Putamen (tissue), 1 donor: ENCODE data around the gene TTYH1.
A peak's percentile ranks its signal among the peaks of the same experiment; 100 is the strongest.
"Not testable (repeated sequence)": the region's sequence is repeated elsewhere in the genome, so short reads cannot be mapped to it uniquely, and the experiment has no call there.

Experiments used
- DNase-seq: peaks from one replicate; pipeline ENCODE4 v3.0.0-alpha.2; 2016; ENCODE audit warnings: low spot score

Gene TTYH1

GRCh38 chr19:54461210-54461609 lies 45.9 kb downstream of the TTYH1 start:
- DNase-seq = no peak

- no peak for DNase-seq
Measured at GRCh38 chr19:54461613-54462012, 46.3 kb downstream of the TTYH1 start.

DNA sequence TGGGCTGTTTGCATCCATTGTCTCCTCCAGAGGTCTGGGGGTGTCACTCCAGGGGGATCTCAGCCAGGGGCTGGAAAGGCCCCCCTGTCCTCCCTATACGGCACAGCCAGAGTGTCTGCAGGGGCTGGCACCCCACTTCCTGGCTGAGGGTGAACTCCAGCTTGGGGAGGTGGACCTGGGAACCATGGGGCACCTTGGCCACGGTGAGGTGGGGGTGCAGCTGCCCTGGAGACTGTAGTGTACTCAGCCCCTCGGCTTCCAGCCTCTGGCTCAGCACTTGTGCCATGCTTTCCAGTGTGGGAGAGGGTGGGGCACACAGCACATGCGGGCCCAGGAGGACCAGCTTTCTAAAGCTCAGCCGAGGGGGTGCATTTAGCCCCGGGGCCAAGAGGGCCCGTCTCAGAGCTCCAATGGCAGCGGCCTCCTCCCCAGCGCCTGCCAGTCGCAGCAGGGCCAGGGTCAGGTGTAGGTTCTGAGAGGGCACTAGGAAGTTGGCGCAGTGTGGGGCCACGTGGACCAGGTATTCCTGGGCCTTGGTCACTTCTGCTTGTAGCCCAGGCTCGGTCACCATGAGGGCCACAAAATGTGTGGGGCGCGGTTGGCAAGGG lies 46.9 kb downstream of the TTYH1 start:
- no peak for DNase-seq

DNA sequence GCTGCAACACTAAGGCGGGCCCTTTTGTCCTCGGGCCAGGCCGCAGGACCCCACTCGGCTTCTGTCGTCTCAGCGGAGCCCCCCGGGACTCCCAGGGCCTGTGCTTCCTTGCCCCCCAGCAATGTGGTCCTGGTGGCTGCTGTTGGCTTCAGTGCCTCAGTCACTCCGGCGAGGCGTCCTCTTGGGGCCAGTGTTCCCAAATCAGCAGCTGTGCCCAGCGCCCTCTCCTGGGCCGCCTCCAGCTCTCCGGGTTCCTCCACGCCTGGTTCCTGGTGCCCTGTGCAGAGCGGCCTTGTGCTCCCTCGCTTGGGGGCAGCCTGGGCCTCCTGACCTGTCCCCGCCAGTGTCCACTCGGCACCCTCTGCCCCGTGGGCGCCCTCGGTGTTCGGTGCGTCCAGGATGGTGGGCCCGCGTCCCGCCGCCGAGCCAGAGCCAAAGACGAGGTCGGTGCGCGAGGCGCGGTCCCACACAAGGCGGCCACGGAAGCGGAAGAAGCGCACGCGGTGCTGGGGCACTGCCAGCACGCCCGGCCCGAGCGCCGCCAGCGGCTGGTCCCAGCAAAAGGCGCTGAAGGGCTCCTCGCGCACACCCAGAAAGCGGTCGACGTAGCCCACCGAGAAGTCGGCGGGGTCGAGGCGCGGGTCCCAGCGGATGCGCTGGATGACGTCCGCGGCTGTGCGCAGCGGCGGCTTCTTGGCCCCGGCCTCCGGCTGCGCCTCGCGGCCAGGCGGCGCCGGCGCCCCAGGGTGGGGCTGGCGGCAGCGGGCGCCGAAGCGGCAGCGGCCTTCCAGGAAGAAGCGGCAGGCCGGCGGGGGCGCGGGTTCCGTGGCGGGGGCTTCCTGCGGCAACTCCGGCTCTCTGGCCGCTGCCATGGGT lies 47.6 kb downstream of the TTYH1 start:
- no peak for DNase-seq

DNA sequence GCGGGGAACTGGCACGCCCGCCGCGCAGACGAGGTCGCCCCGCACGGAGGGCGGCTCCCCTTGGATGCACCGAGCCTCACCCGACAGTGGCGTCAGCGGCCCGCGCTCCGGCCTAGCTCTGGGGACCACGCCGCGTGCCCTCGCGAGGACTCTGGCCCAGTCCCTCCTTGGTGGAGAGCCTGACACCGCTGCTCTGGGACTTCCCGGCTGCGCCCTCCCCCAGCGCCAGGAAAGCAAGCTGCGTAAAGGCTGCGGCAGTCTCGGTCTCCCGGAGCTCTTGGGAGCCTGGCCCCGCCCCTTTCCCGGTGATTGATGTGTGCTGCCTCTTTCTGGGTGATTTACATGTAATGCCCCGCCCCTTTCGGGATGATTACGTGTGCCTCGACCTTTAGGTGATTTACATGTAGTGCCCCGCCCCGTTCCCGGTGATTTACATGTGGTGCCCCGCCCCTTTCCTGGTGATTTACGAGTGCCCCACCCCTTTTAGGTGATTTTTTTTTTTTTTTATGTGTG lies 48.3 kb downstream of the TTYH1 start, which contains the start of gene LENG9:
Gene LENG9, minus strand, starts transcription at position 248 of the 513 bp plus-strand sequence. CDS start 252 bp downstream, outside the sequence.
- peak; percentile 96 for DNase-seq

- no peak for DNase-seq
Measured at GRCh38 chr19:54464044-54464629, 48.9 kb downstream of the TTYH1 start.

DNA sequence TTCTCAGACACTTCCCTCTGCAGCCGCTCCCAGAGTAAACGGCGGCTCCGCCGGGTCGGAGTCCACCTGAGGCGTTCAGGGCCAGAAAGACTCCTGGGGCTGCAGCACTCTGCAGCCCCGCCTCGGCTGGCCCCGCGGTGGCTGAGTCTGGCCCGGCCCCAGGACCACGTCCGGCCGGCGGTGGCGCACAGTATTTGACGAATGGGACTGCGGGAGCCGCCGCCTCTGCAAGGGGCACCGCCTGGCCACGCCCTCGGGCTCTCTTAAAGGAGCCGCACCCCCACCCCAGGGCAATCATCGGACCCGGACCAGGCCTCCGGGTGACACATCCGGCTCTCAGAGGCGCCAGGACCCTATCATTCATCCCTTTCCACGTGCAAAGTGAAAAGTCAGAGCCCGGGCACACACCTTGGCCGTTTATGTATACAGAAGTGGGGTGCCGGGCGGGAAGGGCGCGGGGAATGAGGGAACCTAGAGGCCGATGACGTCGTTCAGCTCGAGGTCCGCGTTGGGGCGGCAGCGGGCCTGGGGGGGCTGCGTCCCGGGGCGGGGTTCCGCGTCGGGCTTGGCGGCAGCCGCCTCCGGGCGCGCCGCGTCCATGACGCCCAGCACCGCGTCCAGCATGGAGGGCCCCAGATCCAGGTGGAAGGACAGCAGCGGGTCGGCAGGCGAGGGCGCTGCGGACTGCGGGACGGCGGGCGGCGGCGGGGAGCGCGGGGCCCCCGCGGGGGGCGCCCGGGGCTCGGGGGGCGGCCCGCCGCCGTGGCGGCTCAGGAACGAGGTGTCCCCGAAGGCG lies 49.6 kb downstream of the TTYH1 start:
- DNase-seq = peak; percentile 80

- no peak for DNase-seq
Measured at GRCh38 chr19:54465426-54466109, 50.3 kb downstream of the TTYH1 start.

DNA sequence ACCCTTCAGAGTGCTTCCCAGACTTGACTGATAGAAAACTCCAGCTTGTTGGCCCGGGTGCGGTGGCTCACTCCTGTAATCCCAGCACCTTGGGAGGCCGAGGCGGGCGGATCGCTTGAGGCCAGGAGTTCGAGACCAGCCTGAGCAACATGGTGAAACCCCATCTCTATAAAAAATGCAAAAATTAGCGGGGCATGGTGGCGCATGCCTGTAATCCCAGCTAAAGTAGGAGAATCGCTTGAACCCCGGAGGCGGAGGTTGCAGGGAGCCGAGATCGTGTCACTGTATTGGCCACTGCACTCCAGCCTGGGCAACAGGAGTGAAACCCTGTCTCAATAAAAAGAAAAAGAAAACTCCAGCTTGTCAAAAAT lies 50.8 kb downstream of the TTYH1 start:
- DNase-seq = not testable (repeated sequence)

- DNase-seq = no peak
Measured at GRCh38 chr19:54469496-54469934, 54.3 kb downstream of the TTYH1 start.

DNA sequence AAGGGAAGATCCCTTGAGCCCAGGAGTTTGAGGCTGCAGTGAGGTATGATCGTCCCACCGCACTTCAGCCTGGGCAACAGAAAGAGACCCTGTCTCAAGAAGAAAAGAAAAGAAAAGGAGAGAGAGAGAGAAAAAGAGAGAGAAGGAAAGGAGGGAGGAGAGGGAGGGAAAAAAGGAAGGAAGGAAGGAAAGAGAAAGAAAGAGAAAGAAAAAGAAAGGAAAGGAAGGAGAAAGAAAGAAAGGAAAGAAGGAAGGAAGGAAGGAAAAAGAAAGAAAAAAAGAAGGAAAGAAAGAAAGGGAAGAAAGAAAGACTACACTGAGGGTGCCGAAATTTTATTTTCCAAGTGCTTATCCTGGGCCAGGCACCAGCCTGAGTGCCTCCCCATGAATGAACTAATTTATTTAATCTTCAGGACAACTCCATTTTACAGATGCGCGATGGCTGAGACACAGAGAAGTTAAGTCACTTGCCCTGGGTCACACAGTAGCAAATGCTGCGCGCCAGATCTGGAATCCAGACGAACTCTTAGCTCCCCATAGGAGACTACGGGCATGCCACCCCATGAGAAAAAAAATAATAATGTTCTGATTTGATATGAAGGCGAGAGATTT lies 55.1 kb downstream of the TTYH1 start:
- no peak for DNase-seq

- DNase-seq = peak; percentile 56
Measured at GRCh38 chr19:54470991-54471782, 55.9 kb downstream of the TTYH1 start.

GRCh38 chr19:54473071-54473891 lies 58.0 kb downstream of the TTYH1 start, which contains the start of gene CDC42EP5:
CDC42EP5 (minus strand) TSS chr19:54473296; CDS start chr19:54465547, 7,749 bp downstream.
- DNase-seq = no peak

DNA sequence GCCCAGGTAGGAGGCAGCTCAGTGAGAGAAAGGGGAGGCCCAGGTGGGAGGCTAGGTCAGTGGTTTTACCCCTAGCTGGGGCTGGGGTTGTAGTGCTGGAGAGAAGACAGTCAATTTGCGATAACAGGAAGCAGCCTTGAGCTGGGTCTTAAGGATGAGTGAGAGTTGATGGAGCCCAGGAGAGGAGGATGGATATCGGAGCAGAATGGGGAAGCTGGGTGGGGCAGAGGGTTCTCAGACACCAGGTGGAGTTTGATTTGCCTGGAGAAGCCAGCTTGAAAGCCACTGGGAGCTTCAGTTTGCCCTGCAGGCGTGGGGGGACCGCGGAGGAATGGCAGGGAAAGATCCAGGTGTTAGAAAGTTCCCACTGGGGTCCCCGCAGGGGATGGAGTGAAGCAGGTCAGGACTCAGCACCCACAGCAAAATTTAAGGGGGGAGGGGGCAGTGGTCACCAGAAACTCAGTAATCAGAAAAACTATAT lies 58.7 kb downstream of the TTYH1 start:
- DNase-seq = no peak

GRCh38 chr19:54475706-54476105 lies 60.4 kb downstream of the TTYH1 start:
- no peak for DNase-seq

DNA sequence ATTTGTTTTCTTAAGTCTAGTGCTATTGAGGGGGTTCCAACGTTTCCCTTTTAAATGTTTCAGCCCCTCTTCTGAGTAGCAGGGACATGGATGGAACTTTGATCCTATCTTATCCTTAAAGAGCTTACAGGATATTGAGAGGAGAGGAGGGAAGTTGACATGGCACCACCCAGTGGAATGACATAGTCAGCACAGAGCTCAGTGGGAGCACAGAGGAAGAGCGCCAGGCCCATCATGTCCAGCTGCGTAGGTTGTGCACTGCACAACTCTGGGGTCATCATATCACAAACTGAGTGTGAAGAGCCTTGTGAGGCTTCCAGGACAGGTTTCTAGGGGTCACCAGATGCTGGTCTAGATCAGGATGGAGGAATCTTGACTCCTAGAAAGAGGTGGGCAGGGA lies 62.4 kb downstream of the TTYH1 start:
- no peak for DNase-seq

DNA sequence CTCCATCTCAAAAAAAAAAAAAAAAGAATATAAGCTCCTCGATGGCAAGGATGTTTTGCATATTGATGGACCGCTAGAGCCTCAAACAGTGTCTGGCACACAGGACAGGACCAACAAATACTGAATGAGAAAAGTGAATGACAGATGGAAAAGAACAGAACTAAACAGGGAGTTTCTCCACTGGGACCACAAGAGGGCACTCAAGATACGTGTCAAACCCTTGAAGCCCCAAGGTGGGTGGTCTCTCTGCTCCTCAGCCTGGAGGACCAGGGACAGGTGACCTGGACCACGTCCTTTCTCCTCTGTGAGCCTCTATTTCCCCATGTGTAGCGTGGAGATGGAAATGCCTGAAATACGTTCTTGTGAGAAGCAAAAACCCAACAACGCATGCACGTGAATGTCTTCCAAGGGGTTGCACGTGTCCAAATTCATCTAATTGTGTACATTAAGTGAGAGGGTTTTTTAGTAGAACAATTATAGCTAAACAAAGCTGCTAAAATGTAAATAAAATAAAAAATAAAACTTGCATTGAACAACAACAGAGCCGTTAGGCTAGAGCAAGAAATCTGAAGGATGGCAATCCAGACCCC lies 63.5 kb downstream of the TTYH1 start:
- no peak for DNase-seq

DNA sequence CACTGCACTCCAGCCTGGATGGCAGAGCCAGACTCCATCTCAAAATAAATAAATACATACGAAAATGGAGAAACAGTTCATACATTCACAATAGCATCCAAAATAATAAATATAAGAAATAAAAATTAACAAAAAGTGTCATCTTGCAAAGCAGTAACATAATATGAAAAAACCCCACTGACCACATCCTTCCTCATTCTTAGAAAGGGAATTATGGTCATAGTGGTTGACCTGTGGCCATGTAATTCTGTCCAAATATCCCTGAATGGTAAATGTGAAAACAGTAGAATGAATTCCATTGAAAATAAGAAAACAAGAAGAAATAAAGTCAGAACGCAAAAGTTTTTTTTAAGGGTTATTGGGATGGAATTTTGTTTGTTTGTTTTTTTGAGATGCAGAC lies 64.8 kb downstream of the TTYH1 start:
- DNase-seq = no peak
